AG04450 (cell line): ENCODE results near the gene VPS50. TPM values are rescaled to one million over a fixed set of nuclear protein-coding genes. Genes with fewer than 3 reads are reported as not detected.
A peak's percentile ranks its signal among the peaks of the same experiment; 100 is the strongest.

ENCODE experiments used
- CTCF ChIA-PET: fragments of 300-600, 350-600 bp; formaldehyde crosslinking; extraction: SDS; loops from one replicate; lab custom pipeline; 2022; ENCODE audit warnings: antibody characterized with exemption, inconsistent platforms; lab: Charles Lee
- POLR2A ChIA-PET: fragments of 350-600 bp; formaldehyde crosslinking; extraction: SDS; loops from one replicate; lab custom pipeline; 2021; ENCODE audit warnings: antibody characterized with exemption, inconsistent platforms; lab: Yijun Ruan, JAX
- DNase-seq: peaks from one replicate; pipeline ENCODE4 v3.0.0-alpha.2; 2011; ENCODE audit warnings: low read depth, low spot score
- H3K27ac ChIP-seq: one replicate; pipeline ENCODE4 v1.5.1; 2012; ENCODE audit warnings: low read depth, low read length, control low read depth
- H3K27me3 ChIP-seq: one replicate; pipeline ENCODE4 v1.6.0; 2012; ENCODE audit warnings: low read length; ENCODE audit not compliant: control insufficient read depth, insufficient read depth
- H3K4me3 ChIP-seq: 2 replicates; pipeline ENCODE4 v1.5.1; 2011; ENCODE audit warnings: mild to moderate bottlenecking, low read depth, low read length, control low read depth
- H3K9me3 ChIP-seq: 2 replicates; pipeline ENCODE4 v1.5.1; 2012; ENCODE audit warnings: low read length; ENCODE audit not compliant: control insufficient read depth, insufficient read depth
- CTCF ChIP-seq: IDR thresholded peaks from 2 replicates; pipeline ENCODE4 v1.5.1; 2011; ENCODE audit warnings: low read depth, low read length, control low read depth, inconsistent platforms
- polyA plus RNA-seq: library from polyadenylated mRNA; depleted of rRNA; stranded (reverse); fragments of >200 nt; gene quantifications from 2 replicates; pipeline ENCODE4 v1.2.3, GENCODE V29; 2011

The VPS50 gene
- polyA plus RNA-seq, 1 experiment: 21.8 TPM

DNA sequence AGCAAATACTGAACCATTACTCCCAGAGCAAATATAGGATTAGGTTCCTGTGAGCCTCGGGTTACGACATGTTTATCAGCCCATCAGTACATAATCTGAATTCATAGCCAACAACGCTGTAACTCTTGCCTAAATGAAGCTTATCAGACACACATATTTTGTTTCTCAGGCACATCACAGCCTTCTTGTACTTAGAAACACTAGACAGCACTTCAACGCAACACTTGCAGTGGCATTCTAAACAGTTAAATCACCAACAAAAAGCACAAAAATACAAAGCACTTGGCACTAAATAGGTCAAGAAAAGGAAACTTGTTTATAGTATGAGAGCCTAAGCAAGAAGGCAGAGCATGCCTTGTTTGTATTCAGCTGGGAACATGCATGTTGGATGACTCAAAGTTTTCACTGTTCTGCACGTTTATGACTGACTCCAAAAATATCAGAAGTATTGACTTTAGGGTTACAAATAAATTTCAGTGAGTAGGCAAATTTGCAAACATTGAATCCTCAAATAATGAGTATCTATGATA, 75.0 kb downstream of the VPS50 start:
- ChIA-PET CTCF (interaction anchor here (0.7 to 0.9 kb wide), 2 partner anchors 29 to 67 kb away, joined by 3 to 4 read pairs; no protein-coding TSS in a partner anchor), POLR2A (no interaction called here)
- H3K4me3 ChIP-seq: no peak overlapping the region
- H3K27me3 ChIP-seq: no peaks in the 10 kb centered on the region
- no peaks in the 10 kb centered on the region for H3K9me3 ChIP-seq
- TF ChIP-seq CTCF: no peak
- peak overlapping the region; percentile 12 for H3K27ac ChIP-seq
- peak; percentile 66 for DNase-seq

- CTCF ChIA-PET: interaction anchor here (0.9 kb wide), 1 partner anchor 29 kb away, joined by 3 read pairs; no protein-coding TSS in a partner anchor
- DNase-seq: no peak
- no peak for TF ChIP-seq CTCF
- H3K4me3 ChIP-seq: no peak overlapping the region
- no peaks in the 10 kb centered on the region for H3K27me3 ChIP-seq
- POLR2A ChIA-PET: no interaction called here
- no peaks in the 10 kb centered on the region for H3K9me3 ChIP-seq
- no peak overlapping the region for H3K27ac ChIP-seq
Observed at GRCh38 chr7:93307943-93308342, 75.8 kb downstream of the VPS50 start.

- no peaks in the 10 kb centered on the region for H3K27me3 ChIP-seq
- H3K27ac ChIP-seq: no peak overlapping the region
- no peak for DNase-seq
- ChIA-PET CTCF (interaction anchor here (0.5 to 1.2 kb wide), 2 partner anchors 10 to 13 kb away, joined by 3 read pairs; no protein-coding TSS in a partner anchor), POLR2A (no interaction called here)
- no peak overlapping the region for H3K4me3 ChIP-seq
- TF ChIP-seq CTCF: no peak
- no peaks in the 10 kb centered on the region for H3K9me3 ChIP-seq
Observed at GRCh38 chr7:93310346-93310745, 78.2 kb downstream of the VPS50 start.

GRCh38 chr7:93314449-93314848, 82.3 kb downstream of the VPS50 start:
- Histone ChIP-seq H3K4me3 (no peak overlapping the region), H3K9me3 (no peaks in the 10 kb centered on the region), H3K27me3 (no peaks in the 10 kb centered on the region), H3K27ac (no peak overlapping the region)
- CTCF ChIA-PET: no interaction called here
- POLR2A ChIA-PET: no interaction called here
- TF ChIP-seq CTCF: no peak
- no peak for DNase-seq

DNA sequence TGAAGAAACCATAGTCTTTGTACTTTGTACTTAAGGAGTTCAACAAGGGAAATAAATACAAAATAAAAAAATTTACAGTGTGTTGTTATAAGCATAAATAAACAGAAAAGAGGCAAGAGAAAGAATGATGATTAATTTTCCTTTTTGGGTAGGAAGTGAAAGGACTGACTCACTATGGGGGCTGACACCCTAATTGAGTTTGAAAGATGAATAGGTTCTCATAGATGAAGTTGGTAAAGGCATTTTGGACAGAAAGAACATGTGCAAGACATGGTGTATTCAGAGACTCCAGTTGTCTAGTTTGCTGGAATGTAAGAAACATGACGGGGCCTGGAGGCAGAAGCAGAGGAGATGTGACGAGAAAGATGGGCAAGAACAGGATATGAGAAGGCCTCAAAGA, 83.7 kb downstream of the VPS50 start:
- Histone ChIP-seq H3K4me3 (no peak overlapping the region), H3K27ac (no peak overlapping the region), H3K27me3 (no peaks in the 10 kb centered on the region), H3K9me3 (no peaks in the 10 kb centered on the region)
- no peak for DNase-seq
- ChIA-PET POLR2A (no interaction called here), CTCF (interaction anchor here (0.6 to 0.7 kb wide), 2 partner anchors 44 to 70 kb away, joined by 3 to 7 read pairs; no protein-coding TSS in a partner anchor)
- no peak for TF ChIP-seq CTCF
